Measurements from ENCODE around the gene SNX32. TPM values are rescaled to one million over a fixed set of nuclear protein-coding genes. Genes with fewer than 3 reads are reported as not detected.

Gene SNX32
- total RNA-seq, 1 experiment from 2014 or later, result 0.16 TPM

- H3K27ac ChIP-seq, result no peak overlapping the region
- 0 out of 2 replicates have a peak, but pooled peaks cover 3% of the 10 kb centered on the region for H3K9me3 ChIP-seq (replicated peaks)
- no peak overlapping the region for H3K4me3 ChIP-seq
- no peaks in the 10 kb centered on the region for H3K27me3 ChIP-seq (replicated peaks)
- H3K4me1 ChIP-seq (replicated peaks), result peaks cover 29% of the 10 kb centered on the region
- peaks cover 93% of the 10 kb centered on the region for H3K36me3 ChIP-seq
- DNase-seq (ENCODE audit: low read depth in 1 of 2, low spot score in 2 of 2), result peak in 1 of 2 experiments; percentile 63
Observed at GRCh38 chr11:65868076-65868667, 34.4 kb downstream of the SNX32 start.

- Histone ChIP-seq H3K36me3 (peaks cover 85% of the 10 kb centered on the region), H3K9me3 (replicated peaks) (0 out of 2 replicates have a peak, but pooled peaks cover 3% of the 10 kb centered on the region), H3K27ac (no peak overlapping the region)
Observed at GRCh38 chr11:65868907-65869306, 35.1 kb downstream of the SNX32 start.

GRCh38 chr11:65869643-65870306 is 36.0 kb downstream of the SNX32 start:
- peak in 1 of 2 experiments; percentile 56 for DNase-seq (ENCODE audit: low read depth in 1 of 2, low spot score in 2 of 2)
- Histone ChIP-seq H3K27me3 (replicated peaks) (no peaks in the 10 kb centered on the region), H3K4me3 (no peak overlapping the region), H3K9me3 (replicated peaks) (0 out of 2 replicates have a peak, but pooled peaks cover 3% of the 10 kb centered on the region), H3K36me3 (peaks cover 77% of the 10 kb centered on the region), H3K27ac (no peak overlapping the region), H3K4me1 (replicated peaks) (peaks cover 35% of the 10 kb centered on the region)

More at GRCh38 chr11:65868907-65869306, 35.1 kb downstream of the SNX32 start:
- Histone ChIP-seq H3K4me1 (replicated peaks) (peaks cover 35% of the 10 kb centered on the region), H3K27me3 (replicated peaks) (no peaks in the 10 kb centered on the region), H3K4me3 (no peak overlapping the region)
- no peak for DNase-seq (ENCODE audit: low read depth in 1 of 2, low spot score in 2 of 2)

GRCh38 chr11:65870307-65870658 is 36.5 kb downstream of the SNX32 start:
- Histone ChIP-seq H3K27ac (no peak overlapping the region), H3K4me3 (no peak overlapping the region), H3K36me3 (peaks cover 72% of the 10 kb centered on the region), H3K9me3 (replicated peaks) (0 out of 2 replicates have a peak, but pooled peaks cover 3% of the 10 kb centered on the region), H3K27me3 (replicated peaks) (no peaks in the 10 kb centered on the region), H3K4me1 (replicated peaks) (peaks cover 35% of the 10 kb centered on the region)
- peak in 1 of 2 experiments; percentile 63 for DNase-seq (ENCODE audit: low read depth in 1 of 2, low spot score in 2 of 2)

GRCh38 chr11:65870706-65871681 is 37.2 kb downstream of the SNX32 start:
- Histone ChIP-seq H3K9me3 (replicated peaks) (0 out of 2 replicates have a peak, but pooled peaks cover 3% of the 10 kb centered on the region), H3K4me1 (replicated peaks) (peaks cover 35% of the 10 kb centered on the region), H3K4me3 (peak overlapping the region; percentile 68), H3K36me3 (peaks cover 65% of the 10 kb centered on the region), H3K27ac (peak overlapping the region; percentile 57; the same call in 1 of the 2 replicates), H3K27me3 (replicated peaks) (no peaks in the 10 kb centered on the region)
- peak; percentile 26 to 59 for DNase-seq (ENCODE audit: low read depth in 1 of 2, low spot score in 2 of 2)

- Histone ChIP-seq H3K27me3 (replicated peaks) (no peaks in the 10 kb centered on the region), H3K36me3 (peaks cover 55% of the 10 kb centered on the region), H3K9me3 (replicated peaks) (0 out of 2 replicates have a peak, but pooled peaks cover 3% of the 10 kb centered on the region), H3K4me3 (peak overlapping the region; percentile 68), H3K4me1 (replicated peaks) (peaks cover 35% of the 10 kb centered on the region), H3K27ac (peak overlapping the region; percentile 57)
- peak; percentile 82 to 84 for DNase-seq (ENCODE audit: low read depth in 1 of 2, low spot score in 2 of 2)
Observed at GRCh38 chr11:65871811-65872548, 38.2 kb downstream of the SNX32 start.

GRCh38 chr11:65872586-65873317 is 39.0 kb downstream of the SNX32 start, which contains the start of gene EFEMP2:
EFEMP2 (minus strand) TSS chr11:65872800; CDS start chr11:65872354, 446 bp downstream.
- DNase-seq (ENCODE audit: low read depth in 1 of 2, low spot score in 2 of 2), result peak in 1 of 2 experiments; percentile 84
- H3K9me3 ChIP-seq (replicated peaks), result 0 out of 2 replicates have a peak, but pooled peaks cover 3% of the 10 kb centered on the region
- no peaks in the 10 kb centered on the region for H3K27me3 ChIP-seq (replicated peaks)
- H3K4me3 ChIP-seq, result peak within 1 kb of the TSS; percentile 68
- H3K4me1 ChIP-seq (replicated peaks), result peaks cover 35% of the 10 kb centered on the region
- H3K36me3 ChIP-seq, result peaks cover 47% of the 10 kb centered on the region
- H3K27ac ChIP-seq, result peak within 1 kb of the TSS; percentile 57

- Histone ChIP-seq H3K27ac (peak overlapping the region; percentile 57), H3K9me3 (replicated peaks) (0 out of 2 replicates have a peak, but pooled peaks cover 3% of the 10 kb centered on the region), H3K36me3 (peaks cover 39% of the 10 kb centered on the region), H3K4me3 (peak overlapping the region; percentile 68), H3K4me1 (replicated peaks) (peaks cover 35% of the 10 kb centered on the region), H3K27me3 (replicated peaks) (no peaks in the 10 kb centered on the region)
- peak; percentile 99 to 100 for DNase-seq (ENCODE audit: low read depth in 1 of 2, low spot score in 2 of 2)
Observed at GRCh38 chr11:65873318-65874156, 39.8 kb downstream of the SNX32 start.

GRCh38 chr11:65879617-65880016 is 45.9 kb downstream of the SNX32 start, which contains the start of gene CTSW:
CTSW (plus strand) TSS chr11:65879837; CDS start chr11:65879855, 18 bp downstream.
- Histone ChIP-seq H3K36me3 (peaks cover 30% of the 10 kb centered on the region), H3K4me3 (no peak within 1 kb of the TSS), H3K27ac (no peak within 1 kb of the TSS), H3K27me3 (replicated peaks) (no peaks in the 10 kb centered on the region), H3K9me3 (replicated peaks) (no peaks in the 10 kb centered on the region), H3K4me1 (replicated peaks) (peaks cover 21% of the 10 kb centered on the region)
- DNase-seq (ENCODE audit: low read depth in 1 of 2, low spot score in 2 of 2), result no peak

- H3K4me1 ChIP-seq (replicated peaks), result peaks cover 24% of the 10 kb centered on the region
- H3K36me3 ChIP-seq, result peaks cover 34% of the 10 kb centered on the region
- no peak overlapping the region for H3K27ac ChIP-seq
- H3K4me3 ChIP-seq, result no peak overlapping the region
- H3K9me3 ChIP-seq (replicated peaks), result no peaks in the 10 kb centered on the region
- H3K27me3 ChIP-seq (replicated peaks), result no peaks in the 10 kb centered on the region
- DNase-seq (ENCODE audit: low read depth in 1 of 2, low spot score in 2 of 2), result no peak
Observed at GRCh38 chr11:65880027-65880426, 46.3 kb downstream of the SNX32 start.

- Histone ChIP-seq H3K27ac (no peak overlapping the region), H3K36me3 (peaks cover 43% of the 10 kb centered on the region), H3K9me3 (replicated peaks) (no peaks in the 10 kb centered on the region), H3K4me3 (no peak overlapping the region), H3K4me1 (replicated peaks) (peaks cover 24% of the 10 kb centered on the region), H3K27me3 (replicated peaks) (no peaks in the 10 kb centered on the region)
- peak in 1 of 2 experiments; percentile 72 for DNase-seq (ENCODE audit: low read depth in 1 of 2, low spot score in 2 of 2)
Observed at GRCh38 chr11:65880844-65881421, 47.2 kb downstream of the SNX32 start.
